Measurements from ENCODE around the gene XYLT2.

- TF ChIP-seq EZH2phosphoT487 (IDR thresholded peaks at IDR 0.05; ENCODE audit: borderline replicate concordance, low read depth, low read length) (no peak), CTCF (conservative IDR thresholded peaks at IDR 0.05; ENCODE audit: low read length) (no peak)
These were observed 2.0 kb downstream of the XYLT2 start for GRCh38 chr17:50347894-50348291.

Data from OCI-LY7 (cell line).